H9 (cell line): ENCODE measurements around the gene MORC2. TPM values are rescaled to one million over a fixed set of nuclear protein-coding genes. Genes with fewer than 3 reads are reported as not detected.
A peak's percentile ranks its signal among the peaks of the same experiment; 100 is the strongest.

Experiments used
- DNase-seq: peaks from one replicate; pipeline ENCODE4 v3.0.0-alpha.2; 2017
- H2AFZ ChIP-seq: one replicate; pipeline ENCODE4 v1.6.1; 2013; ENCODE audit warnings: mild to moderate bottlenecking, low read length, control low read depth, moderate library complexity
- H2AK5ac ChIP-seq: 2 replicates; pipeline ENCODE4 v1.6.1; 2013; ENCODE audit warnings: low read length, control low read depth, mixed read lengths; ENCODE audit not compliant: insufficient read length
- H2BK120ac ChIP-seq: one replicate; pipeline ENCODE4 v1.6.1; 2013; ENCODE audit warnings: low read depth, mild to moderate bottlenecking, low read length, control low read depth, inconsistent platforms; ENCODE audit not compliant: poor library complexity, severe bottlenecking
- H2BK12ac ChIP-seq: 2 replicates; pipeline ENCODE4 v1.6.1; 2013; ENCODE audit warnings: low read length, control low read depth, mixed read lengths, low read depth; ENCODE audit not compliant: insufficient read length
- H2BK15ac ChIP-seq: 2 replicates; pipeline ENCODE4 v1.6.1; 2013; ENCODE audit warnings: low read depth, low read length, control low read depth
- H2BK20ac ChIP-seq: one replicate; pipeline ENCODE4 v1.6.1; 2013; ENCODE audit warnings: low read depth, mild to moderate bottlenecking, low read length, control low read depth, inconsistent platforms; ENCODE audit not compliant: poor library complexity, severe bottlenecking
- H2BK5ac ChIP-seq: 2 replicates; pipeline ENCODE4 v1.6.1; 2013; ENCODE audit warnings: low read length, control low read depth, mixed read lengths; ENCODE audit not compliant: insufficient read length
- H3K14ac ChIP-seq: 2 replicates; pipeline ENCODE4 v1.6.1; 2013; ENCODE audit warnings: low read length, control low read depth; ENCODE audit not compliant: insufficient read depth
- H3K18ac ChIP-seq: 2 replicates; pipeline ENCODE4 v1.6.1; 2013; ENCODE audit warnings: low read depth, mild to moderate bottlenecking, mixed read lengths, low read length, control low read depth; ENCODE audit not compliant: insufficient read length
- H3K23ac ChIP-seq: 2 replicates; pipeline ENCODE4 v1.6.1; 2013; ENCODE audit warnings: low read length, control low read depth, mixed read lengths, low read depth; ENCODE audit not compliant: insufficient read length
- H3K23me2 ChIP-seq: 2 replicates; pipeline ENCODE4 v1.6.1; 2013; ENCODE audit warnings: low read depth, mild to moderate bottlenecking, mixed read lengths, low read length, control low read depth; ENCODE audit not compliant: insufficient read length, poor library complexity, severe bottlenecking
- H3K27ac ChIP-seq: 2 replicates; pipeline ENCODE4 v1.5.1; 2013; ENCODE audit warnings: low read length, control low read depth, mixed read lengths, low read depth; ENCODE audit not compliant: insufficient read length
- H3K27me3 ChIP-seq: 2 replicates; pipeline ENCODE4 v1.6.1; 2013; ENCODE audit warnings: low read length, control low read depth, inconsistent platforms; ENCODE audit not compliant: insufficient read depth
- H3K4ac ChIP-seq: 2 replicates; pipeline ENCODE4 v1.6.1; 2013; ENCODE audit warnings: low read depth, mild to moderate bottlenecking, control low read depth, inconsistent platforms, low read length, moderate library complexity
- H3K4me1 ChIP-seq: 2 replicates; pipeline ENCODE4 v1.6.1; 2013; ENCODE audit warnings: low read length, control low read depth, inconsistent platforms; ENCODE audit not compliant: insufficient read depth
- H3K4me2 ChIP-seq: 2 replicates; pipeline ENCODE4 v1.6.1; 2013; ENCODE audit warnings: low read length, control low read depth, mixed read lengths; ENCODE audit not compliant: insufficient read length, insufficient read depth
- H3K56ac ChIP-seq: 2 replicates; pipeline ENCODE4 v1.6.1; 2013; ENCODE audit warnings: low read depth, mild to moderate bottlenecking, mixed read lengths, low read length, control low read depth; ENCODE audit not compliant: insufficient read length
- H3K79me1 ChIP-seq: 2 replicates; pipeline ENCODE4 v1.6.1; 2013; ENCODE audit warnings: low read depth, mild to moderate bottlenecking, moderate library complexity, low read length, control low read depth, inconsistent platforms; ENCODE audit not compliant: insufficient read depth, poor library complexity, severe bottlenecking
- H3K79me2 ChIP-seq: 2 replicates; pipeline ENCODE4 v1.6.1; 2013; ENCODE audit warnings: low read length, control low read depth, inconsistent platforms; ENCODE audit not compliant: insufficient read depth
- H3K9ac ChIP-seq: 2 replicates; pipeline ENCODE4 v1.6.1; 2013; ENCODE audit warnings: low read length, control low read depth, mixed read lengths; ENCODE audit not compliant: insufficient read length; ENCODE audit errors: extremely low read depth
- H3K9me3 ChIP-seq: one replicate; pipeline ENCODE4 v1.6.1; 2013; ENCODE audit warnings: low read depth, low read length, inconsistent platforms; ENCODE audit not compliant: control insufficient read depth
- H3T11ph ChIP-seq: one replicate; pipeline ENCODE4 v1.6.1; 2013; ENCODE audit warnings: mild to moderate bottlenecking, low read length, control low read depth, inconsistent platforms
- H4K20me1 ChIP-seq: one replicate; pipeline ENCODE4 v1.6.1; 2013; ENCODE audit not compliant: control insufficient read depth, insufficient read length, insufficient read depth
- H4K5ac ChIP-seq: 2 replicates; pipeline ENCODE4 v1.6.1; 2013; ENCODE audit warnings: low read depth, mild to moderate bottlenecking, mixed read lengths, low read length, control low read depth; ENCODE audit not compliant: insufficient read length
- H4K8ac ChIP-seq: replicated peaks from 2 replicates; pipeline ENCODE4 v1.6.1; 2013; ENCODE audit warnings: low read length, control low read depth, mixed read lengths, low read depth; ENCODE audit not compliant: insufficient read length
- H4K91ac ChIP-seq: 2 replicates; pipeline ENCODE4 v1.6.1; 2013; ENCODE audit warnings: low read depth, mild to moderate bottlenecking, moderate library complexity, mixed read lengths, low read length, control low read depth; ENCODE audit not compliant: insufficient read length
- H3K27ac Mint-ChIP-seq, 3 experiments: 2 replicates in 2 of 3; 3 replicates in 1 of 3; pipeline ENCODE4 v1.8.0; 2020 to 2021; ENCODE audit warnings: mixed read lengths in 3 of 3, mild to moderate bottlenecking in 1 of 3, moderate library complexity in 1 of 3
- H3K27me3 Mint-ChIP-seq: 2 replicates; pipeline ENCODE4 v1.8.0; 2021; ENCODE audit warnings: low read depth, mild to moderate bottlenecking, moderate library complexity, mixed read lengths
- H3K36me3 Mint-ChIP-seq, 3 experiments: 2 replicates in 2 of 3; 3 replicates in 1 of 3; pipeline ENCODE4 v1.8.0; 2020 to 2021; ENCODE audit warnings: low read depth in 3 of 3, mixed read lengths in 3 of 3; ENCODE audit not compliant: insufficient read depth in 1 of 3
- H3K4me1 Mint-ChIP-seq, 2 experiments: 2 replicates each; pipeline ENCODE4 v1.8.0; 2020; ENCODE audit warnings: mixed read lengths in 2 of 2
- H3K4me3 Mint-ChIP-seq, 2 experiments: 2 replicates in 1 of 2; 3 replicates in 1 of 2; pipeline ENCODE4 v1.8.0; 2020 to 2021; ENCODE audit warnings: mild to moderate bottlenecking in 2 of 2, mixed read lengths in 2 of 2, moderate library complexity in 1 of 2
- H3K9me3 Mint-ChIP-seq, 2 experiments: 2 replicates in 1 of 2; 3 replicates in 1 of 2; pipeline ENCODE4 v1.8.0; 2020; ENCODE audit warnings: mild to moderate bottlenecking in 2 of 2, mixed read lengths in 2 of 2, moderate library complexity in 1 of 2
- CTCF ChIP-seq: fragments of 200-600 bp; sonication (generic); conservative IDR thresholded peaks from 3 replicates; pipeline ENCODE4 v1.8.0; 2021; ENCODE audit warnings: antibody characterized with exemption, mild to moderate bottlenecking
- WGBS: extraction: QIAGEN DNeasy Blood & Tissue Kit; methylation state at CpG from one replicate; pipeline ENCODE4 v1.1.7; 2013; ENCODE audit warnings: missing lambda C conversion rate, low lambda C conversion rate, mixed read lengths; ENCODE audit not compliant: insufficient read length; ENCODE audit errors: extremely low coverage; 5-methylcytosine and 5-hydroxymethylcytosine counted together
- total RNA-seq: library from RNA; stranded (reverse); gene quantifications from 2 replicates; pipeline ENCODE4 v1.2.1, GENCODE V29; 2021

The MORC2 gene
- total RNA-seq, 1 experiment from 2014 or later, result 37.4 TPM

- Mint-ChIP-seq H3K4me1 (peaks cover 19 to 21% of the 10 kb centered on the region in 2 experiments), H3K9me3 (no peaks in the 10 kb centered on the region; a peak in 1 of 5 replicates), H3K36me3 (peaks cover 3 to 10% (median 5%) of the 10 kb centered on the region in 3 experiments; a peak in 4 of 7 replicates), H3K27ac (no peak overlapping the region), H3K27me3 (no peaks in the 10 kb centered on the region), H3K4me3 (no peak overlapping the region)
- H3K23ac ChIP-seq, result no peak overlapping the region
- no peak overlapping the region for H3K9ac ChIP-seq
- H3K23me2 ChIP-seq, result no peaks in the 10 kb centered on the region
- WGBS, result no CpG with 5 or more reads among the region's 17 CpGs
- no peak overlapping the region for H2BK20ac ChIP-seq
- H3K79me2 ChIP-seq, result no peaks in the 10 kb centered on the region
- H3T11ph ChIP-seq, result no peak overlapping the region
- no peak overlapping the region for H2AFZ ChIP-seq
- H3K4ac ChIP-seq, result no peak overlapping the region
- H3K79me1 ChIP-seq, result no peaks in the 10 kb centered on the region
- H4K20me1 ChIP-seq, result no peaks in the 10 kb centered on the region
- H3K27ac ChIP-seq, result no peak overlapping the region
- no peaks in the 10 kb centered on the region for H3K27me3 ChIP-seq
- no peak overlapping the region for H2BK120ac ChIP-seq
- no peak overlapping the region for H3K18ac ChIP-seq
- H3K4me1 ChIP-seq, result no peaks in the 10 kb centered on the region
- H3K56ac ChIP-seq, result no peak overlapping the region
- DNase-seq, result peak; percentile 20
- no peak overlapping the region for H3K4me2 ChIP-seq
- no peak overlapping the region for H4K5ac ChIP-seq
- no peak overlapping the region for H2BK5ac ChIP-seq
- no peak for TF ChIP-seq CTCF
- no peak overlapping the region for H3K14ac ChIP-seq
- H4K91ac ChIP-seq, result no peak overlapping the region
- H2AK5ac ChIP-seq, result no peak overlapping the region
- H2BK15ac ChIP-seq, result no peak overlapping the region
- H3K9me3 ChIP-seq, result no peaks in the 10 kb centered on the region
- H4K8ac ChIP-seq, result no peak overlapping the region
- no peak overlapping the region for H2BK12ac ChIP-seq
Observed at GRCh38 chr22:30889268-30889995, 79.1 kb downstream of the MORC2 start.
